KMS-11 (cell line): ENCODE data around the gene CDC23.

Experiments used
- H2AFZ ChIP-seq: fragments of 200-600 bp; sonication (generic); 2 replicates; pipeline ENCODE4 v1.6.1; 2016; ENCODE audit warnings: antibody characterized with exemption, mixed run types, low read depth
- H3K27ac ChIP-seq: fragments of 200-600 bp; sonication (generic); 2 replicates; pipeline ENCODE4 v1.6.1; 2016; ENCODE audit warnings: mild to moderate bottlenecking, mixed run types
- H3K27me3 ChIP-seq: fragments of 200-600 bp; sonication (generic); 2 replicates; pipeline ENCODE4 v1.6.1; 2017; ENCODE audit warnings: mild to moderate bottlenecking, low read depth, mixed run types, moderate library complexity; ENCODE audit not compliant: insufficient read depth
- H3K36me3 ChIP-seq: fragments of 200-600 bp; sonication (generic); 2 replicates; pipeline ENCODE4 v1.6.1; 2017; ENCODE audit warnings: mild to moderate bottlenecking, mixed run types; ENCODE audit not compliant: insufficient read depth
- H3K4me1 ChIP-seq: fragments of 200-600 bp; sonication (generic); 2 replicates; pipeline ENCODE4 v1.6.1; 2016; ENCODE audit warnings: mild to moderate bottlenecking, low read depth, mixed run types; ENCODE audit not compliant: poor library complexity, severe bottlenecking
- H3K4me2 ChIP-seq: fragments of 200-600 bp; sonication (generic); 2 replicates; pipeline ENCODE4 v1.7.0; 2016; ENCODE audit warnings: mild to moderate bottlenecking, mixed run types
- H3K4me3 ChIP-seq: fragments of 200-600 bp; sonication (generic); IDR thresholded peaks from 2 replicates; pipeline ENCODE4 v1.6.1; 2017; ENCODE audit warnings: low read depth, low read length, mixed read lengths; ENCODE audit not compliant: insufficient read depth
- H3K79me2 ChIP-seq: fragments of 200-600 bp; sonication (generic); 2 replicates; pipeline ENCODE4 v1.6.1; 2016; ENCODE audit warnings: low read depth, mixed run types; ENCODE audit not compliant: insufficient read depth
- H3K9ac ChIP-seq: fragments of 200-600 bp; sonication (generic); 2 replicates; pipeline ENCODE4 v1.6.1; 2016; ENCODE audit warnings: mild to moderate bottlenecking, mixed run types
- H4K20me1 ChIP-seq: fragments of 200-600 bp; sonication (generic); 2 replicates; pipeline ENCODE4 v1.6.1; 2016; ENCODE audit warnings: mild to moderate bottlenecking, mixed run types; ENCODE audit not compliant: insufficient read depth
- TF ChIP-seq, protein P1 (sequence below): fragments of 200-600 bp; sonication (generic); conservative IDR thresholded peaks from 2 replicates; pipeline ENCODE4 v1.6.1; 2017; ENCODE audit warnings: low read depth, mild to moderate bottlenecking, antibody characterized with exemption, low read length, moderate library complexity, mixed read lengths

Gene CDC23

DNA sequence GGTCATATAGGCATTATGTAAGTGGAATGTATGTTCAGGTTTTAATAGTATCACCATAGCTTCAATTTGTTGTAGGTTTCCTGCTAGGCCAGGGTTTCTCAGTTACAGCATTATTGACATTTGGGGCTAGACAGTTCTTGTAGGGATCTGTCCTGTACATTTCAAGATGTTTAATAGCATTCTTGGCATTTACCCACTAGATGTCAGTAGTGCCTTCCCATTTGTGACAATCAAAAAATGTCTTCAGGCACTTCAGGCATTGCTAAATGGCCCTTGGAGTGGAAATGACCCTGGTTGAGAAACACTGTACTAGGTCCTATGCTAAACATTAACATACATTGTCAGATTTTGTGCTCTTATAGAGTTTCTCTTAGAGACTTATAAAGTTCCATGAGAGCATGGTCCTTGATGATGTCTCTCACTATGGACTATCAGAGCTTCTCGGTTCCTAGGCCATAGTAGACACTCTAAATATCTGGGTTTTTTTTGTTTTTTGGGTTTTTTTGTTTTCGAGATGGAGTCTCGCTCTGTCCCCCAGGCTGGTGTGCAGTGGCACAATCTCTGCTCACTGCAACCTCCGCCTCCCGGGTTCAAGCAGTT lies 32.8 kb downstream of the CDC23 start:
- Histone ChIP-seq H3K4me2 (peak overlapping the region; percentile 85), H3K27ac (no peak overlapping the region; the same call in 1 of the 2 replicates), H3K9ac (peak overlapping the region; percentile 70; the same call in 1 of the 2 replicates), H3K36me3 (no peaks in the 10 kb centered on the region; the same call in 1 of the 2 replicates), H3K4me1 (peaks cover 23% of the 10 kb centered on the region), H4K20me1 (no peaks in the 10 kb centered on the region), H3K79me2 (peaks cover 44% of the 10 kb centered on the region), H3K4me3 (no peak overlapping the region), H3K27me3 (no peaks in the 10 kb centered on the region), H2AFZ (no peak overlapping the region)
- TF ChIP-seq, protein P1, sequence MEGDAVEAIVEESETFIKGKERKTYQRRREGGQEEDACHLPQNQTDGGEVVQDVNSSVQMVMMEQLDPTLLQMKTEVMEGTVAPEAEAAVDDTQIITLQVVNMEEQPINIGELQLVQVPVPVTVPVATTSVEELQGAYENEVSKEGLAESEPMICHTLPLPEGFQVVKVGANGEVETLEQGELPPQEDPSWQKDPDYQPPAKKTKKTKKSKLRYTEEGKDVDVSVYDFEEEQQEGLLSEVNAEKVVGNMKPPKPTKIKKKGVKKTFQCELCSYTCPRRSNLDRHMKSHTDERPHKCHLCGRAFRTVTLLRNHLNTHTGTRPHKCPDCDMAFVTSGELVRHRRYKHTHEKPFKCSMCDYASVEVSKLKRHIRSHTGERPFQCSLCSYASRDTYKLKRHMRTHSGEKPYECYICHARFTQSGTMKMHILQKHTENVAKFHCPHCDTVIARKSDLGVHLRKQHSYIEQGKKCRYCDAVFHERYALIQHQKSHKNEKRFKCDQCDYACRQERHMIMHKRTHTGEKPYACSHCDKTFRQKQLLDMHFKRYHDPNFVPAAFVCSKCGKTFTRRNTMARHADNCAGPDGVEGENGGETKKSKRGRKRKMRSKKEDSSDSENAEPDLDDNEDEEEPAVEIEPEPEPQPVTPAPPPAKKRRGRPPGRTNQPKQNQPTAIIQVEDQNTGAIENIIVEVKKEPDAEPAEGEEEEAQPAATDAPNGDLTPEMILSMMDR = peak; percentile 65

DNA sequence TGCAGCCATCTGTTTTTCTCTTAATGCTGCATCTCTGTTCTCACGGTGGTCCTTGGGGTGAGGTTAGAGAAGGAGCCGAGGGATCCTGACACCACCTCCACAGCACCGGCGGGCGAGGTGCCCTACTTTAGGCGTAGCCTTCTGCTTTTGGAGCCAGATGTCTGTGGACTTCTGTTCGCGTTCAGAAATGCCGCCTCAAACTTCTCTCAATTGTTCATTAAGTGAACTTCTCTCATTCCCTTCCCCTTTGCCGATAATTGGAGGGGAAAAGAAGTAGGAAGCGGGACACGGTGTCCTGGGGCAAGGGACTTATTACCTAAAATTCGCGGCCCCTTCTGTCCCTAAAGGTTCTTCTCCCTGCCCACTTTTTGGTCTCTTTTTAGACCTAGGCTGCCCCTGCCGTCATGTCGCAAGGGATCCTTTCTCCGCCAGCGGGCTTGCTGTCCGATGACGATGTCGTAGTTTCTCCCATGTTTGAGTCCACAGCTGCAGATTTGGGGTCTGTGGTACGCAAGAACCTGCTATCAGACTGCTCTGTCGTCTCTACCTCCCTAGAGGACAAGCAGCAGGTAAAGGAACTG lies 33.8 kb downstream of the CDC23 start:
- Histone ChIP-seq H3K27ac (peak overlapping the region; percentile 60; the same call in 1 of the 2 replicates), H3K4me3 (no peak overlapping the region), H3K79me2 (peaks cover 53% of the 10 kb centered on the region), H3K4me2 (peak overlapping the region; percentile 85), H3K36me3 (no peaks in the 10 kb centered on the region), H3K4me1 (peaks cover 23% of the 10 kb centered on the region), H3K9ac (peak overlapping the region; percentile 70; the same call in 1 of the 2 replicates), H3K27me3 (no peaks in the 10 kb centered on the region), H2AFZ (peak overlapping the region; percentile 62), H4K20me1 (no peaks in the 10 kb centered on the region)
- TF ChIP-seq, protein P1 = no peak

DNA sequence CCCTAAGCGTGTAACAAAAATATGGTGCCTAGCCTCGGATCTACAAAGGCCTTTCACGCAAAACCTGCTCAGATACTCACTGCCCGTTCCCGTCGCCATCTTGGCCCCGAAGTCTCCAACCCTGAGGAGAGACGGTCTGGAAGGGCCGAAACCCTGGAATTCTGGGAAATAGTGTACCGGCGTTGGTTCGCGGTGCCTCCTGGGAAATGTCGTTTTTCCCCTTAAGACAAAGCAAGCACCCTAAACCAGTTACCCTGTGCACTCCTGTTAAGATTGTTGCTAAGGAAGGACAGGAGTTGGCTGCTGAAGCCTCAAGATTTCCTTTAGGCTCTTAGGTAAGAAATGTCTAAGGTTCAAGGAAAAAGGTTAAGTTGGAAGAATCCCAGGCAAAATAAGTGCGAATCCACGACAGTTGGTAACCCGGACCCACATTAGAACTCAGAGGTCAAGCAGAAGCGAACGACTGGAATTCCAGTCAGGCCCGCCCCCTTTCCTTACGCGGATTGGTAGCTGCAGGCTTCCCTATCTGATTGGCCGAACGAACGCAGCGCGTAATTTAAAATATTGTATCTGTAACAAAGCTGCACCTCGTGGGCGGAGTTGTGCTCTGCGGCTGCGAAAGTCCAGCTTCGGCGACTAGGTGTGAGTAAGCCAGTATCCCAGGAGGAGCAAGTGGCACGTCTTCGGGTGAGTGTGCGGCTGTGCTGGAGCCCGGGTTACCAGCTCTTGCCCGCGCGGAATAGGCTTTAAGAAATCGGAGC lies 34.4 kb downstream of the CDC23 start, which contains the start of the genes BRD8 and KIF20A:
BRD8 (minus strand) TSS at position 115 of the 761 bp plus-strand sequence; CDS start at position 99, 16 bp downstream.
KIF20A (plus strand) TSS at position 597 of the 761 bp plus-strand sequence. CDS start 569 bp downstream, outside the sequence.
- TF ChIP-seq, protein P1 = no peak
- no peaks in the 10 kb centered on the region for H4K20me1 ChIP-seq
- peak within 1 kb of the TSS; percentile 70; the same call in 1 of the 2 replicates for H3K9ac ChIP-seq
- peak within 1 kb of the TSS; percentile 3 for H3K4me3 ChIP-seq
- H3K36me3 ChIP-seq = no peaks in the 10 kb centered on the region
- peak within 1 kb of the TSS; percentile 60 for H3K27ac ChIP-seq
- H3K79me2 ChIP-seq = peaks cover 60% of the 10 kb centered on the region
- H3K4me1 ChIP-seq = peaks cover 23% of the 10 kb centered on the region
- no peaks in the 10 kb centered on the region for H3K27me3 ChIP-seq
- peak within 1 kb of the TSS; percentile 62 for H2AFZ ChIP-seq
- peak within 1 kb of the TSS; percentile 85 for H3K4me2 ChIP-seq

DNA sequence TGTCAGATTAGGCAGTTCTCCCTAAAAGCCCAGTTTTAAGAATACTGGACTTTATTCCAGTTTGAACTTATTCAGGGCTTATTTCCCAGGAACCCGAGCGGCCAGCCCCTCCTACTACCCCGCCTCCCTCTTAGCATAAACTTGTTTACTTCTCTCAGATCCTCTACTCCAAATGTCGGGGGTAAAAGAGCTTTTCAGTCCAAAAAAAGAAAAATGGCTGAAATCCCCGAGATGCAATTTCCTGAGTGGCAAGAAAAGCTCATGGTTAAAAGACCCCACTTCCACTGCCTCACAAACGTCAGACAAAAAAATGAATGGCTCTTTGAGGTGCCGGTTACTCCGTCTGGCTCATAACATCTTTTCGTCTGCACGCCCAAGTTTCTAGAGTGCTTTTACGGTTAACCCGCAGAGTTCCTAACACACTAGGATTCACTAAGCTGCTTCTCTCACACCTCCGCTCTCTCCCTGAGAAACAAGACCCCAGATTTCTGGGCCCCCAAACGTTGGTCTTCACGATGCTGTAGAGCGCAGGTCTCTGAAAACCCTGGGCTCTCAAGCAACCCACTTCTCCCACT lies 35.1 kb downstream of the CDC23 start:
- Histone ChIP-seq H3K4me1 (peaks cover 23% of the 10 kb centered on the region), H3K4me3 (peak overlapping the region; percentile 3), H3K79me2 (peaks cover 62% of the 10 kb centered on the region), H4K20me1 (no peaks in the 10 kb centered on the region), H3K36me3 (no peaks in the 10 kb centered on the region), H3K4me2 (peak overlapping the region; percentile 85), H2AFZ (peak overlapping the region; percentile 62), H3K27ac (peak overlapping the region; percentile 60), H3K27me3 (no peaks in the 10 kb centered on the region), H3K9ac (peak overlapping the region; percentile 70; the same call in 1 of the 2 replicates)
- TF ChIP-seq, protein P1 = no peak
